ENCODE results near the gene RREB1.
"Not testable (repeated sequence)": the region's sequence is repeated elsewhere in the genome, so short reads cannot be mapped to it uniquely, and the experiment has no call there.

RREB1 gene

GRCh38 chr6:7147051-7147671 is 39.4 kb downstream of the RREB1 start:
- no peak for DNase-seq

- no peak for DNase-seq
Measured at GRCh38 chr6:7148100-7148822, 40.5 kb downstream of the RREB1 start.

GRCh38 chr6:7150381-7151064 is 42.8 kb downstream of the RREB1 start:
- DNase-seq = peak; percentile 95

GRCh38 chr6:7151381-7151780 is 43.6 kb downstream of the RREB1 start:
- DNase-seq = no peak

GRCh38 chr6:7152462-7152861 is 44.7 kb downstream of the RREB1 start:
- no peak for DNase-seq

- no peak for DNase-seq
Measured at GRCh38 chr6:7153789-7154188, 46.0 kb downstream of the RREB1 start.

GRCh38 chr6:7154341-7155139 is 46.8 kb downstream of the RREB1 start:
- no peak for DNase-seq

- DNase-seq = no peak
Measured at GRCh38 chr6:7155871-7156579, 48.3 kb downstream of the RREB1 start.

GRCh38 chr6:7156643-7157278 is 49.0 kb downstream of the RREB1 start:
- no peak for DNase-seq

- not testable (repeated sequence) for DNase-seq
Measured at GRCh38 chr6:7157307-7157706, 49.5 kb downstream of the RREB1 start.

GRCh38 chr6:7157752-7158616 is 50.2 kb downstream of the RREB1 start:
- no peak for DNase-seq

- no peak for DNase-seq
Measured at GRCh38 chr6:7159790-7160525, 52.2 kb downstream of the RREB1 start.

- DNase-seq = no peak
Measured at GRCh38 chr6:7161253-7161623, 53.5 kb downstream of the RREB1 start.

- no peak for DNase-seq
Measured at GRCh38 chr6:7161845-7162244, 54.1 kb downstream of the RREB1 start.

GRCh38 chr6:7163661-7164071 is 55.9 kb downstream of the RREB1 start:
- DNase-seq = no peak

- no peak for DNase-seq
Measured at GRCh38 chr6:7164536-7165001, 56.8 kb downstream of the RREB1 start.

- DNase-seq = no peak
Measured at GRCh38 chr6:7165002-7165889, 57.5 kb downstream of the RREB1 start.

- no peak for DNase-seq
Measured at GRCh38 chr6:7165890-7166267, 58.1 kb downstream of the RREB1 start.

All from NCI-H1694 treated with DMSO at 0.1 percent for 48 hours (cell line).